Measurements from ENCODE around the gene PNPLA2. TPM values are rescaled to one million over a fixed set of nuclear protein-coding genes. Genes with fewer than 3 reads are reported as not detected.
A peak's percentile ranks its signal among the peaks of the same experiment; 100 is the strongest.

Gene PNPLA2
- total and polyA plus RNA-seq, 2 donors (not counting 1 experiment from before 2014, with no cell fraction given): 16.2 to 33.9 TPM

GRCh38 chr11:838441-839279 lies 19.9 kb downstream of the PNPLA2 start:
- Histone ChIP-seq H3K4me3 (replicated peaks in 1 of 4; ENCODE audit: control extremely low read depth in 1 of 4, insufficient read depth in 1 of 4, low read depth in 3 of 4, low read length in 4 of 4) (no peak overlapping the region), H3K27me3 (ENCODE audit: control insufficient read depth, insufficient read depth, low read length) (no peaks in the 10 kb centered on the region), H3K4me1 (ENCODE audit: control insufficient read depth, extremely low read depth, insufficient read depth, low read length) (peaks cover 26% of the 10 kb centered on the region), H3K9ac (ENCODE audit: insufficient read depth, low read length) (no peak overlapping the region), H3K9me3 (ENCODE audit: control insufficient read depth, insufficient read depth, low read depth, low read length) (no peaks in the 10 kb centered on the region), H4K20me1 (ENCODE audit: control insufficient read depth, extremely low read depth, insufficient read depth, low read length) (peaks cover 5% of the 10 kb centered on the region), H3K4me2 (ENCODE audit: extremely low read depth, insufficient read depth, low read length) (no peak overlapping the region), H2AFZ (ENCODE audit: low read length) (no peak overlapping the region), H3K27ac (ENCODE audit: insufficient read depth, low read length) (peak overlapping the region; percentile 28), H3K79me2 (ENCODE audit: control insufficient read depth, insufficient read depth, low read length) (peaks cover 78% of the 10 kb centered on the region), H3K36me3 (ENCODE audit: control insufficient read depth, insufficient read depth, low read length) (peaks cover 45% of the 10 kb centered on the region)
- DNase-seq (ENCODE audit: low read depth in 2 of 2): no peak
- TF ChIP-seq EZH2 (IDR thresholded peaks at IDR 0.05; ENCODE audit: low read length, missing control alignments) (no peak), CTCF (conservative IDR thresholded peaks at IDR 0.05 in 1 of 2, IDR thresholded peaks at IDR 0.05 in 1 of 2; ENCODE audit: low read depth in 1 of 2, low read length in 2 of 2) (peak in 1 of 2 donors; percentile 18)

- peaks cover 5% of the 10 kb centered on the region for H4K20me1 ChIP-seq (ENCODE audit: control insufficient read depth, extremely low read depth, insufficient read depth, low read length)
- H3K36me3 ChIP-seq (ENCODE audit: control insufficient read depth, insufficient read depth, low read length): peaks cover 45% of the 10 kb centered on the region
- DNase-seq (ENCODE audit: low read depth in 2 of 2): no peak
- no peaks in the 10 kb centered on the region for H3K9me3 ChIP-seq (ENCODE audit: control insufficient read depth, insufficient read depth, low read depth, low read length)
- peaks cover 23% of the 10 kb centered on the region for H3K4me1 ChIP-seq (ENCODE audit: control insufficient read depth, extremely low read depth, insufficient read depth, low read length)
- no peak overlapping the region for H3K4me3 ChIP-seq (replicated peaks in 1 of 4; ENCODE audit: control extremely low read depth in 1 of 4, insufficient read depth in 1 of 4, low read depth in 3 of 4, low read length in 4 of 4)
- no peak overlapping the region for H2AFZ ChIP-seq (ENCODE audit: low read length)
- peak overlapping the region; percentile 28 for H3K27ac ChIP-seq (ENCODE audit: insufficient read depth, low read length)
- TF ChIP-seq EZH2 (IDR thresholded peaks at IDR 0.05; ENCODE audit: low read length, missing control alignments) (no peak), CTCF (conservative IDR thresholded peaks at IDR 0.05 in 1 of 2, IDR thresholded peaks at IDR 0.05 in 1 of 2; ENCODE audit: low read depth in 1 of 2, low read length in 2 of 2) (no peak)
- H3K9ac ChIP-seq (ENCODE audit: insufficient read depth, low read length): no peak overlapping the region
- H3K4me2 ChIP-seq (ENCODE audit: extremely low read depth, insufficient read depth, low read length): no peak overlapping the region
- no peaks in the 10 kb centered on the region for H3K27me3 ChIP-seq (ENCODE audit: control insufficient read depth, insufficient read depth, low read length)
- H3K79me2 ChIP-seq (ENCODE audit: control insufficient read depth, insufficient read depth, low read length): peaks cover 75% of the 10 kb centered on the region
Measured at GRCh38 chr11:839280-839623, 20.5 kb downstream of the PNPLA2 start.

GRCh38 chr11:839875-840617 lies 21.3 kb downstream of the PNPLA2 start:
- TF ChIP-seq EZH2 (IDR thresholded peaks at IDR 0.05; ENCODE audit: low read length, missing control alignments) (no peak), CTCF (conservative IDR thresholded peaks at IDR 0.05 in 1 of 2, IDR thresholded peaks at IDR 0.05 in 1 of 2; ENCODE audit: low read depth in 1 of 2, low read length in 2 of 2) (peak; percentile 20 to 37)
- Histone ChIP-seq H3K27ac (ENCODE audit: insufficient read depth, low read length) (no peak overlapping the region), H3K79me2 (ENCODE audit: control insufficient read depth, insufficient read depth, low read length) (peaks cover 71% of the 10 kb centered on the region), H3K4me2 (ENCODE audit: extremely low read depth, insufficient read depth, low read length) (peak overlapping the region; percentile 99), H3K4me3 (replicated peaks in 1 of 4; ENCODE audit: control extremely low read depth in 1 of 4, insufficient read depth in 1 of 4, low read depth in 3 of 4, low read length in 4 of 4) (peak overlapping the region; percentile 85 to 96 (median 91)), H3K9me3 (ENCODE audit: control insufficient read depth, insufficient read depth, low read depth, low read length) (no peaks in the 10 kb centered on the region), H3K9ac (ENCODE audit: insufficient read depth, low read length) (no peak overlapping the region), H3K36me3 (ENCODE audit: control insufficient read depth, insufficient read depth, low read length) (peaks cover 43% of the 10 kb centered on the region), H3K4me1 (ENCODE audit: control insufficient read depth, extremely low read depth, insufficient read depth, low read length) (peaks cover 21% of the 10 kb centered on the region), H4K20me1 (ENCODE audit: control insufficient read depth, extremely low read depth, insufficient read depth, low read length) (peaks cover 5% of the 10 kb centered on the region), H2AFZ (ENCODE audit: low read length) (no peak overlapping the region), H3K27me3 (ENCODE audit: control insufficient read depth, insufficient read depth, low read length) (no peaks in the 10 kb centered on the region)
- DNase-seq (ENCODE audit: low read depth in 2 of 2): no peak
